OCI-LY1 (cell line): ENCODE data around the gene TSR1.

Experiments used
- H2AFZ ChIP-seq: fragments of 200-600 bp; sonication (generic), shearing (Covaris generic); 2 replicates; pipeline ENCODE4 v1.6.0; 2014; ENCODE audit warnings: antibody characterized with exemption, mild to moderate bottlenecking, low read length
- H3F3A ChIP-seq: fragments of 200-600 bp; sonication (generic), shearing (Covaris generic); 2 replicates; pipeline ENCODE4 v1.6.0; 2014; ENCODE audit warnings: mild to moderate bottlenecking, antibody characterized with exemption, low read length, moderate library complexity; ENCODE audit not compliant: insufficient read depth
- H3K27ac ChIP-seq: fragments of 200-600 bp; sonication (generic); 2 replicates; pipeline ENCODE4 v1.5.1; 2014; ENCODE audit warnings: low read length, mixed run types, mild to moderate bottlenecking, low read depth; ENCODE audit not compliant: poor library complexity, severe bottlenecking
- H3K27me3 ChIP-seq: fragments of 200-600 bp; sonication (generic); 2 replicates; pipeline ENCODE4 v1.6.0; 2014; ENCODE audit warnings: antibody characterized with exemption, mild to moderate bottlenecking, low read length, moderate library complexity; ENCODE audit not compliant: insufficient read depth
- H3K36me3 ChIP-seq: fragments of 200-600 bp; sonication (generic); 2 replicates; pipeline ENCODE4 v1.6.1; 2014; ENCODE audit warnings: mild to moderate bottlenecking, antibody characterized with exemption, low read length, moderate library complexity, mixed read lengths; ENCODE audit not compliant: insufficient read depth
- H3K4me1 ChIP-seq: fragments of 200-600 bp; sonication (generic); 2 replicates; pipeline ENCODE4 v1.5.1; 2014; ENCODE audit warnings: mild to moderate bottlenecking, low read length, moderate library complexity; ENCODE audit not compliant: insufficient read depth, severe bottlenecking
- H3K4me2 ChIP-seq: fragments of 200-600 bp; sonication (generic), shearing (Covaris generic); 2 replicates; pipeline ENCODE4 v1.6.1; 2014; ENCODE audit warnings: low read length
- H3K4me3 ChIP-seq: fragments of 200-600 bp; sonication (generic); 2 replicates; pipeline ENCODE4 v1.5.1; 2014; ENCODE audit warnings: low read length, low read depth, mild to moderate bottlenecking, mixed read lengths; ENCODE audit not compliant: poor library complexity, severe bottlenecking
- H3K79me2 ChIP-seq: fragments of 200-600 bp; shearing (Covaris generic); 2 replicates; pipeline ENCODE4 v1.6.1; 2016; ENCODE audit warnings: mixed run types, low read length, mixed read lengths; ENCODE audit not compliant: insufficient read depth
- H3K9ac ChIP-seq: fragments of 200-600 bp; sonication (generic), shearing (Covaris generic); 2 replicates; pipeline ENCODE4 v1.6.1; 2014; ENCODE audit warnings: mild to moderate bottlenecking, low read length, mixed read lengths
- H3K9me2 ChIP-seq: fragments of 200-600 bp; sonication (generic), shearing (Covaris generic); 2 replicates; pipeline ENCODE4 v1.6.1; 2014; ENCODE audit warnings: low read depth, mild to moderate bottlenecking, low read length, mixed read lengths
- H3K9me3 ChIP-seq: fragments of 200-600 bp; shearing (Covaris generic); 2 replicates; pipeline ENCODE4 v1.6.1; 2014; ENCODE audit warnings: low read length, mixed read lengths
- H4K20me1 ChIP-seq: fragments of 200-600 bp; sonication (generic), shearing (Covaris generic); 2 replicates; pipeline ENCODE4 v1.6.0; 2016; ENCODE audit warnings: mild to moderate bottlenecking, low read length; ENCODE audit not compliant: insufficient read depth
- CTCF ChIP-seq: fragments of 200-600 bp; sonication (generic), shearing (Covaris generic); IDR thresholded peaks from 2 replicates; pipeline ENCODE4 v1.5.1; 2017; ENCODE audit warnings: mild to moderate bottlenecking, antibody characterized with exemption, low read length, moderate library complexity, mixed read lengths
- EZH2 ChIP-seq: fragments of 200-600 bp; sonication (generic), shearing (Covaris generic); IDR thresholded peaks from 2 replicates; pipeline ENCODE4 v1.8.0; 2017; ENCODE audit warnings: borderline replicate concordance, mixed run types, mild to moderate bottlenecking, antibody characterized with exemption, low read length, moderate library complexity, mixed read lengths

Gene TSR1

GRCh38 chr17:2369039-2369438 is 32.8 kb upstream of the TSR1 start:
- peaks cover 11% of the 10 kb centered on the region; the same call in 1 of the 2 replicates for H3K36me3 ChIP-seq
- no peaks in the 10 kb centered on the region for H3K4me1 ChIP-seq
- no peaks in the 10 kb centered on the region for H3K9me2 ChIP-seq
- H3K27ac ChIP-seq = no peak overlapping the region
- no peak overlapping the region for H2AFZ ChIP-seq
- H3K27me3 ChIP-seq = no peaks in the 10 kb centered on the region
- no peaks in the 10 kb centered on the region for H3F3A ChIP-seq
- no peaks in the 10 kb centered on the region for H3K79me2 ChIP-seq
- H3K4me3 ChIP-seq = no peak overlapping the region
- no peaks in the 10 kb centered on the region for H4K20me1 ChIP-seq
- no peaks in the 10 kb centered on the region for H3K9me3 ChIP-seq
- TF ChIP-seq CTCF (no peak), EZH2 (no peak)
- H3K9ac ChIP-seq = no peak overlapping the region
- H3K4me2 ChIP-seq = no peak overlapping the region

- H2AFZ ChIP-seq = no peak overlapping the region
- H3K27ac ChIP-seq = no peak overlapping the region
- H3K36me3 ChIP-seq = peaks cover 18% of the 10 kb centered on the region; the same call in 1 of the 2 replicates
- H3K9me2 ChIP-seq = no peaks in the 10 kb centered on the region
- H3K9me3 ChIP-seq = no peaks in the 10 kb centered on the region
- no peaks in the 10 kb centered on the region for H3K4me1 ChIP-seq
- H3F3A ChIP-seq = no peaks in the 10 kb centered on the region
- H4K20me1 ChIP-seq = no peaks in the 10 kb centered on the region
- no peak overlapping the region for H3K4me3 ChIP-seq
- no peak overlapping the region for H3K9ac ChIP-seq
- no peak for TF ChIP-seq CTCF
- no peak for TF ChIP-seq EZH2
- H3K27me3 ChIP-seq = no peaks in the 10 kb centered on the region
- no peaks in the 10 kb centered on the region for H3K79me2 ChIP-seq
- no peak overlapping the region for H3K4me2 ChIP-seq
Measured at GRCh38 chr17:2368359-2368758, 32.1 kb upstream of the TSR1 start.

GRCh38 chr17:2366747-2367494 is 30.7 kb upstream of the TSR1 start:
- H3K9me2 ChIP-seq = no peaks in the 10 kb centered on the region
- TF ChIP-seq EZH2 = no peak
- TF ChIP-seq CTCF = peak; percentile 34; the same call in 1 of the 2 replicates
- H3K4me2 ChIP-seq = no peak overlapping the region
- no peaks in the 10 kb centered on the region for H3K9me3 ChIP-seq
- H3F3A ChIP-seq = no peaks in the 10 kb centered on the region
- H3K4me3 ChIP-seq = no peak overlapping the region
- H3K27ac ChIP-seq = no peak overlapping the region
- H2AFZ ChIP-seq = no peak overlapping the region
- peaks cover 20% of the 10 kb centered on the region; the same call in 1 of the 2 replicates for H3K36me3 ChIP-seq
- H3K9ac ChIP-seq = no peak overlapping the region
- no peaks in the 10 kb centered on the region for H3K79me2 ChIP-seq
- H3K4me1 ChIP-seq = no peaks in the 10 kb centered on the region
- no peaks in the 10 kb centered on the region for H3K27me3 ChIP-seq
- no peaks in the 10 kb centered on the region for H4K20me1 ChIP-seq
